Urinary bladder (tissue), 4 donors: Measurements from ENCODE around the gene ZNF836. TPM values are rescaled to one million over a fixed set of nuclear protein-coding genes. Genes with fewer than 3 reads are reported as not detected.

Source experiments
- DNase-seq: peaks from one replicate; pipeline ENCODE4 v3.0.0-alpha.2; 2015; ENCODE audit errors: extremely low spot score
- H3K27ac ChIP-seq: one replicate; pipeline ENCODE4 v1.5.1; 2013; ENCODE audit warnings: low read depth, mild to moderate bottlenecking, moderate library complexity
- H3K36me3 ChIP-seq: one replicate; pipeline ENCODE4 v1.6.1; 2013; ENCODE audit warnings: mild to moderate bottlenecking, moderate library complexity; ENCODE audit not compliant: insufficient read depth
- H3K4me1 ChIP-seq: one replicate; pipeline ENCODE4 v1.6.1; 2013; ENCODE audit warnings: mild to moderate bottlenecking, moderate library complexity; ENCODE audit not compliant: insufficient read depth
- H3K4me3 ChIP-seq: one replicate; pipeline ENCODE4 v1.5.1; 2013; ENCODE audit warnings: low read depth, low read length
- WGBS: extraction: QIAGEN DNeasy Blood & Tissue Kit; methylation state at CpG from one replicate; pipeline ENCODE4 v1.1.7; 2013; 5-methylcytosine and 5-hydroxymethylcytosine counted together
- polyA plus RNA-seq: library from polyadenylated mRNA; stranded (reverse); fragments of 200-250 nt; gene quantifications from one replicate; pipeline ENCODE4 v1.2.3, GENCODE V29; 2013
- total RNA-seq: library from RNA; depleted of rRNA; stranded (reverse); fragments of >200 nt; gene quantifications from one replicate; pipeline ENCODE4 v1.2.3, GENCODE V29; 2014
- donor health status: healthy with polysubstance abuse.
- donor health status: healthy.

Gene ZNF836
- total and polyA plus RNA-seq, 2 donors, result 6.7 to 27.8 TPM

DNA sequence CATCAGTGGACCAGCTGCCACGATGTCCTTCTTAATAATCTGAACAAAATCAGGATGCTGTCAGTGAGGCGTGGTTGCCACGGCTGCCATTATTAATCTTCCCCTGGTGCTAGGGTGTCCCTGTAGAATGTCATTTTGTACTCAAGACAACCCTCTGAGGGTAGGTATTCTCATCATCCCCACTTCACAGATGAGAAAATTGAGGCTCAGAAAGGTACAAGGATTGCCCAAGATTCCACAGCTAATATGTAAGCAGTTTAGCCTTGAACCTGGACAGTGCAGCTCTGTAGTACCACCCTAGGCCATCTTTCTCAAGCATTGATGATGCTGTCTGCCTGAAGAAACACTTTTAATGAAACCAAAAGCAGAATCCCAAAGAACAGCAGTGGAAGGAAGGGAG lies 26.5 kb upstream of the ZNF836 start:
- WGBS, result 80% methylated on average over 3 of the region's 3 CpGs
- Histone ChIP-seq H3K4me1 (no peaks in the 10 kb centered on the region), H3K4me3 (no peak overlapping the region), H3K36me3 (no peaks in the 10 kb centered on the region), H3K27ac (no peak overlapping the region)
- DNase-seq, result no peak

DNA sequence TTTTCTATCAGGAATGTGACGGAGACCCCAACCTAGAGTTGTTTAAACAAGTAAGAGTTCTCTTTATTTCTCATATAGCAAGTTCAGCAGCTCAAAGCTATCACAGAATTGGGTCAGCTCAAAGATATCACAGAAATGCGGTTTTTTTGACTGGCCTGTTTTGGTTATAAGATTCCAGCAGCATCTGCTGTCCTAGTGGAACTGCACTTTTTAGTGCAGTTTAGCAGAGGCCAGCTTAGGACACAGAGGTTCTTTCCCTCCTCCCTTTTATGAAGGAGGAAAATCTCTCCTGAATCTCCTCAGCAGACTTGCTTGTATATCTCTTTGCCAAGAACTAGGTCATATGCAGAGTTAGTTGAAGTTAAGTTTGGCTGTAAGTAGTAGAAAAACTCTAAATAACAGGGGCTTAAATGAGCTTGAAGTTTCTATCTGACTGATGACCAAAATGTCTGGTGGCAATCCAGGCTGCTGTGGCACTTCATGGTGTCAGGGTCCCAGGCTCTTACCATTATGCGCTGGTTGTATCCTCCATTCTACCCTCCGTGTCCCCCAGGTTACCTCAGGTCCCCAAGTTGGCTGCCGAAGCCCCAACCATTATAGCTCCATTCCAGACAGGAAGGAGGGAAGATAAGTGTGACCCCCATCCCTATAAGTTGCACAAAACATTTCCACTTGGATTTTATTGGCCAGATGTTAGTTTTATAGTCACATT lies 25.0 kb upstream of the ZNF836 start:
- H3K27ac ChIP-seq, result no peak overlapping the region
- DNase-seq, result no peak
- H3K36me3 ChIP-seq, result no peaks in the 10 kb centered on the region
- no peaks in the 10 kb centered on the region for H3K4me1 ChIP-seq
- WGBS, result 78% methylated on average over 5 of the region's 5 CpGs
- H3K4me3 ChIP-seq, result no peak overlapping the region

DNA sequence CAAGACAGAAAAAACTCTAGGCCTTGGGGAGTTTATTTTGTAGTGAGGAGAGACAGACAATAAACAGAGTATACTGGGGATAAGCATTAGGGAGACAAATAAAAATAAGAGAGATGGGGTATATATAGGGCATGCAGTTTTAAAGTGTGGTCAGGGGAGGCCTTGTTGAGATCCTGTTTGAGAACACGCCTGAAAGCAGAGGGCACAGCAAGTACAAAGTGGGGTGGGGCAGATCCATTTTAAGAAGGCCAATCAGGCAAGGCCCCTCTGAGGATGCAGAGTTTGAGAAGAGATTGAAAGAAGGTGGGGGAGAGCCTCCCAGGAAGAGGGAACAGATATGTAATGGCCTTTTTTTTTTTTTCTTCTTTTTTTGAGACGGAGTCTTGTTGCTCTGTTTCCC lies 20.5 kb upstream of the ZNF836 start:
- no peak overlapping the region for H3K27ac ChIP-seq
- no peak overlapping the region for H3K4me3 ChIP-seq
- 40% methylated on average over 2 of the region's 2 CpGs for WGBS
- DNase-seq, result no peak
- no peaks in the 10 kb centered on the region for H3K4me1 ChIP-seq
- no peaks in the 10 kb centered on the region for H3K36me3 ChIP-seq

DNA sequence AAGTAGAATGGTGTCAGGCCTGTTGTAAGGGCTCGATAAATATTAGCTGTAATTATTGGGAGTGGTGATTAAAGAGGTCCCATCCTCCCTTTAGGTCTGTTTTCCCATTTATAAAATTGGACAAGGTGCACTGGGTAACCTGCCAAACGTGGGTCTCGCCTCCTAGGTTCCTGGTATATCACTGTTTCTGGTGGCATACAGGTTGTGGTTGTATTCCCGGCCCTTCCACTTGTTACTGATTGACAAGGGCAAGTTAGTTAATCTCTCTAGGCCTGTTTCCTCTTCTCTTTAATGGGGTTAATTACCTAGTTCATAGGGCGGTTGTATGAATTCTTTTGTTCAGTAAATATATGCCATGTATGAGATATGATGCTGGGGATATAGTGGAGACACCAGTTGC lies 20.0 kb upstream of the ZNF836 start:
- H3K4me1 ChIP-seq, result no peaks in the 10 kb centered on the region
- 63% methylated on average over 5 of the region's 5 CpGs for WGBS
- no peaks in the 10 kb centered on the region for H3K36me3 ChIP-seq
- H3K27ac ChIP-seq, result no peak overlapping the region
- H3K4me3 ChIP-seq, result no peak overlapping the region
- no peak for DNase-seq

DNA sequence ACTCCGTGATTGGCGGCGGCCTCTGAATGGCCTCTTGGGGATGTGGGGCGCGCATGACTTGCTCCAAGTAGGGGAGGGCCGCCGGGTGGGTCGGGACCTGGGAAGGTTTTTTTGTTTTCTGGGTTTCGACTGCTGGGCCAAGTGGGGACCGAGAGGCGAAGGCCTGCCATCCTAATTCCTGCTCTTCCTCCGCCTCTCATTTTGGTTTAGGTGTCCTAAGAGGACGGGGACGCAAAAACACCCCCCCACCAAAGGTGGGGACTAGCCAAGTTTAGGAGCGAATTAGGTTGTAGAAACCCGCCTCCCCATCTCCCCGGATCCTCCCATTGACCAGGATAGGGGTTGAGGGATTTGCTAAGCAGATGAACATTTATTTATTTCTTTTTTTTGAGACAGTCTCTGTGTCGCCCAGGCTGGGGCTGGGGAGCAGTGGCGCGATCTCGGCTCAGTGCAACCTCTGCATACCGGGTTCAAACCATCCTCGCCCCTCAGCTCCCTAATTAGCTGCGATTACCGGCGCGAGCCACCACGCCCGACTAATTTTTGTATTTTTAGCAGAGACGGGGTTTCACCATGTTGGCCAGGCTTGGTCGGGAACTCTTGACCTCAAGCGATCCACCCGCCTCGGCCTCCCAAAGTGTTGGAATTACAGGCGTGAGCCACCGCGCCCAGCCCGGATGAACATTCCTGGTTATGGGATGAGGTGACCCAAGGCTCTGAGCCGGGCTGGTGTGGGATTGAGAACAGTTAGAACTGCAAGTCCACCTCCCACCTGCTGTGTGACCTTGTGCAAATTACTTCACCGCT lies 19.3 kb upstream of the ZNF836 start:
- Histone ChIP-seq H3K27ac (peak overlapping the region; percentile 98), H3K4me3 (peak overlapping the region; percentile 84), H3K4me1 (no peaks in the 10 kb centered on the region), H3K36me3 (no peaks in the 10 kb centered on the region)
- 4% methylated on average over 40 of the region's 40 CpGs for WGBS
- DNase-seq, result no peak

DNA sequence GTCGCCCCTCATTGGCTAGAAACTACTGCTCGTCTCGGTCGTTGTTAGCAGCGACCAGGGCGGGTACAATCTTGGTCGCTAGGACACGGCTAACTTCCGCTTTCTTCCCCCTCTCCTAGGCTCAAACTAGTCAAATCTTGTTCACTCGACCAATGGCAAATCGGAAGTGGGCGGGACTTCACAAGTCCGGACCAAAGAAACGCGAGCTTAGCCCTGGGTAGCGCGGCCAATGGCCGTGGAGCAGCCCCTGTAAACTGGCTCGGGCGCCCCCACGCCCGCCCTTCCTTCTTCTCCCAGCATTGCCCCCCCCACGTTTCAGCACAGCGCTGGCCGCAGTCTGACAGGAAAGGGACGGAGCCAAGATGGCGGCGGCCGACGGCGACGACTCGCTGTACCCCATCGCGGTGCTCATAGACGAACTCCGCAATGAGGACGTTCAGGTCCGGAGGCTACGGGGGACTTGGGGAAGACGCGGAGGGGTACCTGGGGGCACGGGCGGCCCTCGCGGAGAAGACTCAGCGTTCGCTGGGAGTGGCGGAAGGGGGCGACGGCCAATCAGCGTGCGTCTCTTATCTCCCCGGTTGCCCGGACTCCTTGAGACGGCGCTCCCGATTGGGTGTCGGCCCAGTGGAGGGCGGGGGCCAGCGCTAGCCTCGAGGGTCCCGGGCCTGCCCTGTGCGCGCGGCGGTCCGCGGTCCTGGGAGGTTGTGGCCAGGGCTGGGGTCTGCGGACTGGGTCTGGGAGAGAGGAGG lies 18.5 kb upstream of the ZNF836 start, which contains the start of gene PPP2R1A:
Gene PPP2R1A, plus strand, starts transcription at position 318 of the 752 bp plus-strand sequence. Its CDS starts 45 bp downstream, at position 363.
- DNase-seq, result peak; percentile 100
- no peaks in the 10 kb centered on the region for H3K4me1 ChIP-seq
- H3K36me3 ChIP-seq, result no peaks in the 10 kb centered on the region
- peak within 1 kb of the TSS; percentile 84 for H3K4me3 ChIP-seq
- H3K27ac ChIP-seq, result peak within 1 kb of the TSS; percentile 98
- WGBS, result under 1% methylated on average over 70 of the region's 70 CpGs

DNA sequence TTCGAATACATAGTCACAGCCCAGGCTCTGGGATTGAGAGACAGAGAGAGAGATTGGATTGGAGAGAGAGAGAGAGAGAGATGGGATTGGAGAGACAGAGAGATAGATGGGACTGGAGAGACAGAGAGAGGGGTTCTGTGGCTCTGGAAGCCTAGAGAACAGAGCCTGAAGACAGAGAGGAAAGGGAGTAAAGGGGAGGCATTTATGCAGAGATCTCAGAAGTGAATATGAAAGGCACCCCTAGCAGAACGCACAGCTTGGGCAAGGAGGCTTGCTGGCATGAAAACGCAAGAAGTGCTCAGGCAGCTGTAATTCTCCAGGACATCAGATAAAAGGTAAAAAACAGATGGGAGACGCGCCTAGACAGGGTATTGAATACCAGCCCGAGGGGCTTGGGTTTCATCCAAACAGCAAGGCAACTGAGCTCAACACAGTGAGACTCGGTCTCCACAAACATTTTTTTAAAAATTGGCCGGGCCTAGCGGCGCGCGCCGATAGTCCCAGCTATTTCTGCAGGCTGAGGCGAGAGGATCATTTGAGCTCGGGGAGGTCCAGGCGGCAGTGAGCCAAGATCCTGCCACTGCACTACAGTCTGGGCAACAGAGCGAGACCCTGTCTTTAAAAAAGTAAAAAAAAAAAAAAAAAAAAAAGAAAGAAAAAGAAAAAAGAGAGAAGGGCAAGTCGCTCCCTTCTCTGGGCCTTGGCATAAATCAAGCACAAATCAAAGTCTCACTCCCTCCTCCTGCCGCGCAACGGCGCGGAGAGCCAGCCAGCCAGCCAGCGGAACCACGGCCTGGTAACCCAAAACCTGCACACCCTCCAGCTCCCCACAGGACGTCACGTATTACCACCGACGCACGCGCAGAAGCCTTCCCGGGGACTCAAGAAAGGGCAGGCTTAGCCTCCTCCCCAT lies 17.7 kb upstream of the ZNF836 start:
- peak; percentile 55 for DNase-seq
- WGBS, result 2% methylated on average over 32 of the region's 32 CpGs
- Histone ChIP-seq H3K4me1 (no peaks in the 10 kb centered on the region), H3K36me3 (no peaks in the 10 kb centered on the region), H3K27ac (peak overlapping the region; percentile 85), H3K4me3 (peak overlapping the region; percentile 21)

DNA sequence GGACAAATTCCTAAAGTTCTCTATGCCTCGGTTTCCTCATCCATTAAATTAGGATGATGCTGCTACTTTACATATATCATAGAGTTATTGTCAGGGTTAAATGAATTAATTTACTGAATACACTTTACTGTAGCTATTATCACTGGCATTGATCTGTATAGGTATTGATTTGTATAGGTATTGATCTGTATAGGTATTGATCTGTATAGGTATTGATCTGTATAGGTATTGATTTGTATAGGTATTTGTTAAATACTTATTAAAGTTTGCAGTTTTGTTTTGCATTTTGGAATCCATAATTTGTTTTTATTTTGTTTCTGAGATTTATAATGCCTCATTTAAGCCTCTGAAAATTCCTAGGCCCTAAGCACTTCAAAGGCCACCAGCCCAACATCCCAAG lies 16.0 kb upstream of the ZNF836 start:
- H3K4me3 ChIP-seq, result no peak overlapping the region
- 95% methylated on average over 1 of the region's 1 CpG for WGBS
- H3K36me3 ChIP-seq, result no peaks in the 10 kb centered on the region
- no peak overlapping the region for H3K27ac ChIP-seq
- no peaks in the 10 kb centered on the region for H3K4me1 ChIP-seq
- DNase-seq, result no peak

DNA sequence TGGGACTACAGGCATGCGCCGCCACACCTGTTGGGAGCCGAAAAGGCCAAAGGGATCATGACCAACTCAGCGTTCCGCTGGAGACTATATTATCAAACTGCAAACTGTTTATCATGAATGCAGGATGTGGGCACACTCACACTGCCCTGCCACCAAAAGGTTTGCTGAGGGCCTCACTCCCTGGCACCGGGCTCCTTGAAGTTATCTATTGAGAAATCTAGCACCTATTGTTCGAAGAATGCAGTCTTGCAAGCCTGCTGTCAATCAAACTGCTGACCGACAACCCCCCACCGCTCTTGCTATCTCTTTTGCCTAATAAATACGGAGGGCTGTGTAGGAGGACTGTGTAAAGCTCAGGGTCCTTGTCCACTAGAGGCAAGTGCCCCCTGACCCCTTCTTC lies 5.2 kb upstream of the ZNF836 start:
- no peak overlapping the region for H3K4me3 ChIP-seq
- no peaks in the 10 kb centered on the region for H3K36me3 ChIP-seq
- no peak for DNase-seq
- no peak overlapping the region for H3K27ac ChIP-seq
- WGBS, result 67% methylated on average over 10 of the region's 10 CpGs
- H3K4me1 ChIP-seq, result no peaks in the 10 kb centered on the region

DNA sequence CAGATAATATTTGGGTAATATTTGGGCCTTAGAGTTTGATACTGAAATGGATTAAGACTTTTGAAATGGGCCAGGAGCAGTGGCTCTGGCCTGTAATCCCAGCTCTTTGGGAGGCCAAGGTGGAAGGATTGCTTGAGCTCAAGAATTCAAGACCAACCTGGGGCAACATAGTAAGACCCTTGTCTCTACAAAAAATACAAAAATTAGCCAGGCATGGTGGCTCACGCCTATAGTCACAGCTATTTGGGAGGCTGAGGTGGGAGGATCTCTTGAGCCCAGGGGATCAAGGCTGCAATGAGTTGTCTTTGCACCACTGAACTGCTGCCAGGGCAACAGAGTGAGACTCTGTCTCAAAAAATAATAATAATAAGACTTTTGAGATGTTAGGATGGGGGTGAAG lies 926 bp upstream of the ZNF836 start:
- no peak for DNase-seq
- Histone ChIP-seq H3K4me1 (no peaks in the 10 kb centered on the region), H3K36me3 (no peaks in the 10 kb centered on the region), H3K27ac (no peak overlapping the region), H3K4me3 (no peak overlapping the region)
- 96% methylated on average over 1 of the region's 1 CpG for WGBS

DNA sequence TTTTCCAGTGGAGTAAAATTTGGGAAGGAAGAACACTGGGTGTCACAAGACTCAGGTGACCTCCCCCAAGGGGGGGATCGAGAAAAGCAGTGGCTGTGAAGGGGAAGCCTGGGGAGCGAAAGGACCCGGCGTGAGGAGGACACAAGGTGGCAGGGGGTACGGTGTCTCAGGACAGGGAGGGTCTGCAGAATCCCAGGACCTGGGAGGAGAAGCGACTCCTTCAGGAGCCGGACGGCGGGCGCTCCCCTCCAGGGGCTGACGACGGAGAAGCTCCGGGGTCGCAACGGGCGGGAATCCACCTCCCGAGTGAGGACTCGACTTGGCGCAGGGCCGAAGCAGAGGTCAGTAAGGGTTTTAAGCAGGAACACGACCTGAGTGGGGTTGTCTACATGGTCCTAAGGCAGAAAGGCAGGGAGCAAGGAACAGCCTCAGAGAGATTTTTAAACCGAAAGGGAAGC lies 529 bp downstream of the ZNF836 start:
- under 1% methylated on average over 22 of the region's 22 CpGs for WGBS
- Histone ChIP-seq H3K36me3 (no peaks in the 10 kb centered on the region), H3K27ac (peak overlapping the region; percentile 82), H3K4me1 (no peaks in the 10 kb centered on the region), H3K4me3 (peak overlapping the region; percentile 81)
- no peak for DNase-seq

DNA sequence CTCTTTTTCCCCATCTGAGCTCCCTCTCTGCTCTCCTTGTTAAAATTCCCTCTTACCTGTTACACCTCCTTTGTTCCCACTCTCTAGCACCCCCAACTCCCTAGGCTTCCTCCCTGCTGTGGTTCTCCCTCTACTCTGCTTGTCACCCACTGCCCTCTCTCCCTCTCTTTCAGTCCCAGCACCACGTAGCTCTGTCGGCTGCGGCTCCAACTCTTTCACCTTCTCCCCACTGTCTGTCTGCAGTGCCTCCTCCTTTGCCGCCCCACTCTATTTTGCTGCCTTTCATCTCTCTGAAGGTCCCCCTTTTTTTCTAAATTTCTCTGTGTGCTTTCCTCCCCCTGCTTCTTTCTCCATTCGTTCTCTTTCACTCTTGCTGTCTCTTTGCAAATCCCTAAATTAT lies 1.1 kb downstream of the ZNF836 start:
- H3K4me3 ChIP-seq, result peak overlapping the region; percentile 81
- 5% methylated on average over 5 of the region's 5 CpGs for WGBS
- H3K4me1 ChIP-seq, result no peaks in the 10 kb centered on the region
- no peak for DNase-seq
- peaks cover 2% of the 10 kb centered on the region for H3K36me3 ChIP-seq
- H3K27ac ChIP-seq, result no peak overlapping the region
